GM12878 (cell line): ENCODE data around the gene RDH5. TPM values are rescaled to one million over a fixed set of nuclear protein-coding genes. Genes with fewer than 3 reads are reported as not detected.

Experiments used
- ATAC-seq: fragments of 200-7000 bp; cut with Tn5 transposase; 3 replicates; pipeline ENCODE4 v1.9.1; 2020; ENCODE audit warnings: mild to moderate bottlenecking, moderate library complexity
- BruUV-seq: library from RNA; stranded (reverse); fragments of 400-500 nt; replicated peaks from 2 replicates; lab custom pipeline; 2021; lab: Mats Ljungman, UMichigan
- CTCF ChIA-PET: fragments of 300-600 bp; sonication (Branson Sonifier 250); formaldehyde crosslinking; extraction: SDS; loops from one replicate; lab custom pipeline; 2021; ENCODE audit warnings: inconsistent platforms; lab: Yijun Ruan, JAX
- POLR2A ChIA-PET: fragments of 350-600 bp; formaldehyde crosslinking; extraction: SDS; loops from one replicate; lab custom pipeline; 2021; ENCODE audit warnings: inconsistent platforms; lab: Charles Lee
- RAD21 ChIA-PET: fragments of 300-600 bp; sonication (Branson Sonifier 250); formaldehyde crosslinking; loops from one replicate; lab custom pipeline; 2023; ENCODE audit warnings: antibody characterized with exemption; ENCODE audit not compliant: unreplicated experiment; lab: Charles Lee
- SMC1A ChIA-PET: fragments of 300-600 bp; sonication (Branson Sonifier 250); formaldehyde crosslinking; loops from one replicate; lab custom pipeline; 2023; ENCODE audit not compliant: unreplicated experiment, uncharacterized antibody; lab: Charles Lee
- DNase-seq: peaks from one replicate; pipeline ENCODE4 v3.0.0-alpha.2; 2011; ENCODE audit warnings: low read depth, low spot score
- FAIRE-seq: peaks from 3 replicates; lab custom pipeline; 2011; peaks lifted over from hg19 to GRCh38; lab: Jason Lieb, UNC
- H2AFZ ChIP-seq: 2 replicates; pipeline ENCODE4 v1.6.0; 2011; ENCODE audit warnings: low read depth, low read length, control low read depth; ENCODE audit not compliant: control insufficient read depth
- H3K27ac ChIP-seq: 2 replicates; pipeline ENCODE4 v1.5.1; 2011; ENCODE audit warnings: control low read depth; ENCODE audit not compliant: control insufficient read depth, insufficient read depth
- H3K27me3 ChIP-seq, 2 experiments: replicated peaks in 1 of 2; 2 replicates each; pipeline versions ENCODE4 v1.6.0 to v1.6.1; 2011; ENCODE audit warnings: low read length in 1 of 2; ENCODE audit not compliant: control insufficient read depth in 2 of 2, insufficient read depth in 2 of 2
- H3K36me3 ChIP-seq, 2 experiments: 2 replicates each; pipeline ENCODE4 v1.5.1; 2011; ENCODE audit warnings: low read length in 1 of 2; ENCODE audit not compliant: control insufficient read depth in 2 of 2, insufficient read depth in 2 of 2
- H3K4me1 ChIP-seq: 2 replicates; pipeline ENCODE4 v1.6.1; 2011; ENCODE audit warnings: mild to moderate bottlenecking, low read length, moderate library complexity, mixed read lengths; ENCODE audit not compliant: control insufficient read depth, insufficient read depth
- H3K4me2 ChIP-seq: 2 replicates; pipeline ENCODE4 v1.6.0; 2011; ENCODE audit warnings: control low read depth; ENCODE audit not compliant: control insufficient read depth, insufficient read depth
- H3K4me3 ChIP-seq: fragments of 200-600 bp; sonication (generic); 2 replicates; pipeline ENCODE4 v1.5.1; 2016
- H3K79me2 ChIP-seq: 2 replicates; pipeline ENCODE4 v1.6.0; 2011; ENCODE audit warnings: low read length; ENCODE audit not compliant: control insufficient read depth, insufficient read depth
- H3K9ac ChIP-seq: 2 replicates; pipeline ENCODE4 v1.8.0; 2011; ENCODE audit warnings: low read length, control low read depth, mixed read lengths; ENCODE audit not compliant: control insufficient read depth, insufficient read depth
- H3K9me3 ChIP-seq: replicated peaks from 3 replicates; pipeline ENCODE4 v1.5.1; 2011; ENCODE audit warnings: mild to moderate bottlenecking, low read length; ENCODE audit not compliant: control insufficient read depth, insufficient read depth
- H4K20me1 ChIP-seq: 2 replicates; pipeline ENCODE4 v1.6.0; 2011; ENCODE audit not compliant: control insufficient read depth, insufficient read depth
- BACH1 ChIP-seq: fragments of 450-650 bp; IDR thresholded peaks from 2 replicates; pipeline ENCODE4 v1.6.1; 2017; ENCODE audit warnings: mild to moderate bottlenecking, borderline replicate concordance
- CEBPB ChIP-seq, 2 experiments: fragments of 150-350 bp in 1 of 2; IDR thresholded peaks; 2 replicates each; pipeline ENCODE4 v1.6.1; 2012 to 2014; ENCODE audit warnings: low read depth in 2 of 2, low read length in 2 of 2, borderline replicate concordance in 1 of 2, inconsistent platforms in 1 of 2
- CHD1 ChIP-seq: IDR thresholded peaks from 2 replicates; pipeline ENCODE4 v1.6.1; 2012; ENCODE audit warnings: low read depth, low read length, improper control_type of control experiment
- CREB1 ChIP-seq: IDR thresholded peaks from 2 replicates; pipeline ENCODE4 v1.6.1; 2012; ENCODE audit warnings: low read depth, mild to moderate bottlenecking, inconsistent platforms
- EP300 ChIP-seq, 2 experiments: fragments of 150-350 bp in 1 of 2; IDR thresholded peaks; 2 replicates each; pipeline ENCODE4 v1.6.1; 2011 to 2012; ENCODE audit warnings: low read depth in 2 of 2, low read length in 2 of 2, borderline replicate concordance in 1 of 2, improper control_type of control experiment in 1 of 2, inconsistent platforms in 1 of 2; ENCODE audit not compliant: control insufficient read depth in 1 of 2
- EZH2 ChIP-seq: IDR thresholded peaks from 2 replicates; pipeline ENCODE4 v1.6.1; 2012; ENCODE audit warnings: low read depth, mild to moderate bottlenecking, control low read depth, inconsistent platforms, low read length, borderline replicate concordance; ENCODE audit not compliant: control insufficient read depth
- FOXK2 ChIP-seq: fragments of 450-650 bp; IDR thresholded peaks from 2 replicates; pipeline ENCODE4 v1.6.1; 2017; ENCODE audit warnings: mild to moderate bottlenecking, moderate library complexity
- IRF4 ChIP-seq: IDR thresholded peaks from 2 replicates; pipeline ENCODE4 v1.6.1; 2011; ENCODE audit warnings: low read depth, low read length
- JUNB ChIP-seq: IDR thresholded peaks from 2 replicates; pipeline ENCODE4 v1.6.1; 2016; ENCODE audit warnings: antibody characterized with exemption, mild to moderate bottlenecking
- MTA2 ChIP-seq: fragments of 450-650 bp; IDR thresholded peaks from 2 replicates; pipeline ENCODE4 v1.6.1; 2016; ENCODE audit warnings: low read depth, mild to moderate bottlenecking, moderate library complexity
- MXI1 ChIP-seq: fragments of 150-350 bp; IDR thresholded peaks from 2 replicates; pipeline ENCODE4 v1.6.1; 2011; ENCODE audit warnings: low read depth, mild to moderate bottlenecking, inconsistent platforms, low read length, improper control_type of control experiment
- POLR2AphosphoS5 ChIP-seq: IDR thresholded peaks from 2 replicates; pipeline ENCODE4 v1.6.1; 2011; ENCODE audit warnings: mild to moderate bottlenecking, low read length, inconsistent platforms
- SMARCA5 ChIP-seq: fragments of 450-650 bp; IDR thresholded peaks from 2 replicates; pipeline ENCODE4 v1.6.1; 2017; ENCODE audit warnings: mild to moderate bottlenecking
- SMC3 ChIP-seq: IDR thresholded peaks from 2 replicates; pipeline ENCODE4 v1.6.1; 2011; ENCODE audit warnings: low read length, improper control_type of control experiment, borderline replicate concordance
- SRF ChIP-seq, 2 experiments: IDR thresholded peaks; 2 replicates each; pipeline ENCODE4 v1.6.1; 2011; ENCODE audit warnings: low read depth in 2 of 2, low read length in 2 of 2, mild to moderate bottlenecking in 1 of 2, moderate library complexity in 1 of 2
- TCF7 ChIP-seq: IDR thresholded peaks from 2 replicates; pipeline ENCODE4 v1.6.1; 2014; ENCODE audit warnings: antibody characterized with exemption, borderline replicate concordance
- WRNIP1 ChIP-seq: IDR thresholded peaks from 2 replicates; pipeline ENCODE4 v1.6.1; 2011; ENCODE audit warnings: low read depth, low read length, improper control_type of control experiment, borderline replicate concordance
- YBX1 ChIP-seq: fragments of 450-650 bp; IDR thresholded peaks from 2 replicates; pipeline ENCODE4 v1.6.1; 2016; ENCODE audit warnings: antibody characterized with exemption
- WGBS: methylation state at CpG from one replicate; pipeline ENCODE4 v1.1.6; 2016; ENCODE audit warnings: low lambda C conversion rate; ENCODE audit not compliant: insufficient replicate concordance, insufficient coverage; ENCODE audit errors: missing lambda C conversion rate; 5-methylcytosine and 5-hydroxymethylcytosine counted together
- in situ Hi-C: fragments of 300-500 bp; cut with MboI; formaldehyde crosslinking; loops from 9 replicates; pipeline ENCODE4 v1.14.3; 2018; ENCODE audit warnings: mixed read lengths
- intact Hi-C: fragments of 100-400 bp; cut with micrococcal nuclease; formaldehyde crosslinking; loops from one replicate; pipeline ENCODE4 v1.14.2; 2022; ENCODE audit not compliant: unreplicated experiment
- polyA plus RNA-seq, 11 experiments: library from polyadenylated mRNA; depleted of rRNA in 4 of 11; unstranded in 6 of 11; stranded (reverse) in 5 of 11; fragments of >200 nt; fragmentation: Nextera tagmentation in 4 of 11; fragmentation: Illumina TruSeq in 1 of 11; extraction: Ambion mirVana in 4 of 11; extraction: Trizol in 1 of 11; gene quantifications; 1 replicate in 1 of 11; 2 replicates in 10 of 11; pipeline versions ENCODE4 v1.2.1 to v1.2.3, GENCODE V29; 2011 to 2016; ENCODE audit warnings: inconsistent platforms in 2 of 11, missing spikeins in 2 of 11, low read depth in 1 of 11
- total RNA-seq, 4 experiments: library from RNA; depleted of rRNA in 3 of 4; stranded (reverse); fragments of >200 nt in 3 of 4; fragmentation: Illumina TruSeq in 1 of 4; extraction: Trizol in 1 of 4; gene quantifications; 2 replicates each; pipeline versions ENCODE4 v1.2.1 to v1.2.3, GENCODE V29; 2013 to 2021
- TF ChIP-seq, protein P1 (sequence below): fragments of 450-650 bp; IDR thresholded peaks from 2 replicates; pipeline ENCODE4 v1.6.1; 2017; ENCODE audit warnings: mild to moderate bottlenecking, moderate library complexity
- TF ChIP-seq, protein P2 (sequence below): fragments of 450-650 bp; IDR thresholded peaks from 2 replicates; pipeline ENCODE4 v1.6.1; 2014; ENCODE audit warnings: mild to moderate bottlenecking

The RDH5 gene
- total and polyA plus RNA-seq, 10 of the 15 experiments (the other 5 are each of a cell fraction or from before 2014, with no cell fraction given) = 2.6 to 11.6 (median 7.3) TPM

GRCh38 chr12:55742719-55743405, 22.7 kb downstream of the RDH5 start, which contains the start of gene GDF11:
GDF11 (plus strand) TSS chr12:55743122; CDS start chr12:55743317, 195 bp downstream.
- RAD21 ChIA-PET = interaction anchor here (0.6 to 2.9 kb wide), 12 partner anchors 13 to 447 kb away, joined by 3 to 12 read pairs (median 4); partner anchors contain the start of genes CD63, DNAJC14, ORMDL2 and PA2G4
- no peak for TF ChIP-seq POLR2AphosphoS5
- no peak for TF ChIP-seq TCF7
- TF ChIP-seq FOXK2 = no peak
- no peak for TF ChIP-seq CHD1
- TF ChIP-seq JUNB = no peak
- TF ChIP-seq SMARCA5 = no peak
- no peak for TF ChIP-seq MXI1
- no peak for TF ChIP-seq EP300 (IDR thresholded peaks at IDR 0.05; ENCODE audit: borderline replicate concordance in 1 of 2, control insufficient read depth in 1 of 2, low read depth in 2 of 2, low read length in 2 of 2)
- TF ChIP-seq BACH1 = no peak
- TF ChIP-seq EZH2 = no peak
- TF ChIP-seq SMC3 = no peak
- TF ChIP-seq WRNIP1 = no peak
- 0 out of 2 replicates have a peak, but pooled peaks have one; percentile 57 for TF ChIP-seq CREB1
- no peak for TF ChIP-seq IRF4
- TF ChIP-seq, protein P1, sequence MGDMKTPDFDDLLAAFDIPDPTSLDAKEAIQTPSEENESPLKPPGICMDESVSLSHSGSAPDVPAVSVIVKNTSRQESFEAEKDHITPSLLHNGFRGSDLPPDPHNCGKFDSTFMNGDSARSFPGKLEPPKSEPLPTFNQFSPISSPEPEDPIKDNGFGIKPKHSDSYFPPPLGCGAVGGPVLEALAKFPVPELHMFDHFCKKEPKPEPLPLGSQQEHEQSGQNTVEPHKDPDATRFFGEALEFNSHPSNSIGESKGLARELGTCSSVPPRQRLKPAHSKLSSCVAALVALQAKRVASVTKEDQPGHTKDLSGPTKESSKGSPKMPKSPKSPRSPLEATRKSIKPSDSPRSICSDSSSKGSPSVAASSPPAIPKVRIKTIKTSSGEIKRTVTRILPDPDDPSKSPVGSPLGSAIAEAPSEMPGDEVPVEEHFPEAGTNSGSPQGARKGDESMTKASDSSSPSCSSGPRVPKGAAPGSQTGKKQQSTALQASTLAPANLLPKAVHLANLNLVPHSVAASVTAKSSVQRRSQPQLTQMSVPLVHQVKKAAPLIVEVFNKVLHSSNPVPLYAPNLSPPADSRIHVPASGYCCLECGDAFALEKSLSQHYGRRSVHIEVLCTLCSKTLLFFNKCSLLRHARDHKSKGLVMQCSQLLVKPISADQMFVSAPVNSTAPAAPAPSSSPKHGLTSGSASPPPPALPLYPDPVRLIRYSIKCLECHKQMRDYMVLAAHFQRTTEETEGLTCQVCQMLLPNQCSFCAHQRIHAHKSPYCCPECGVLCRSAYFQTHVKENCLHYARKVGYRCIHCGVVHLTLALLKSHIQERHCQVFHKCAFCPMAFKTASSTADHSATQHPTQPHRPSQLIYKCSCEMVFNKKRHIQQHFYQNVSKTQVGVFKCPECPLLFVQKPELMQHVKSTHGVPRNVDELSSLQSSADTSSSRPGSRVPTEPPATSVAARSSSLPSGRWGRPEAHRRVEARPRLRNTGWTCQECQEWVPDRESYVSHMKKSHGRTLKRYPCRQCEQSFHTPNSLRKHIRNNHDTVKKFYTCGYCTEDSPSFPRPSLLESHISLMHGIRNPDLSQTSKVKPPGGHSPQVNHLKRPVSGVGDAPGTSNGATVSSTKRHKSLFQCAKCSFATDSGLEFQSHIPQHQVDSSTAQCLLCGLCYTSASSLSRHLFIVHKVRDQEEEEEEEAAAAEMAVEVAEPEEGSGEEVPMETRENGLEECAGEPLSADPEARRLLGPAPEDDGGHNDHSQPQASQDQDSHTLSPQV = no peak
- TF ChIP-seq MTA2 = peak; percentile 46; the same call in 1 of the 2 replicates
- TF ChIP-seq, protein P2, sequence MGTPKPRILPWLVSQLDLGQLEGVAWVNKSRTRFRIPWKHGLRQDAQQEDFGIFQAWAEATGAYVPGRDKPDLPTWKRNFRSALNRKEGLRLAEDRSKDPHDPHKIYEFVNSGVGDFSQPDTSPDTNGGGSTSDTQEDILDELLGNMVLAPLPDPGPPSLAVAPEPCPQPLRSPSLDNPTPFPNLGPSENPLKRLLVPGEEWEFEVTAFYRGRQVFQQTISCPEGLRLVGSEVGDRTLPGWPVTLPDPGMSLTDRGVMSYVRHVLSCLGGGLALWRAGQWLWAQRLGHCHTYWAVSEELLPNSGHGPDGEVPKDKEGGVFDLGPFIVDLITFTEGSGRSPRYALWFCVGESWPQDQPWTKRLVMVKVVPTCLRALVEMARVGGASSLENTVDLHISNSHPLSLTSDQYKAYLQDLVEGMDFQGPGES = no peak
- no peak for TF ChIP-seq YBX1
- TF ChIP-seq CEBPB (IDR thresholded peaks at IDR 0.05; ENCODE audit: borderline replicate concordance in 1 of 2, low read depth in 2 of 2, low read length in 2 of 2) = no peak
- TF ChIP-seq SRF (IDR thresholded peaks at IDR 0.05; ENCODE audit: low read depth in 2 of 2, low read length in 2 of 2) = no peak

More at GRCh38 chr12:55742719-55743405, 22.7 kb downstream of the RDH5 start, which contains the start of gene GDF11:
- no peaks in the 10 kb centered on the region for H3K36me3 ChIP-seq
- SMC1A ChIA-PET = interaction anchor here (0.9 to 2.9 kb wide), 5 partner anchors 11 to 185 kb away, joined by 3 to 21 read pairs (median 4); partner anchors contain the start of genes ORMDL2, PYM1 and SARNP
- ATAC-seq (peak; percentile 32), DNase-seq (no peak), FAIRE-seq (no peak)
- no TSS peak for BruUV-seq
- peak within 1 kb of the TSS; percentile 78 for H3K4me2 ChIP-seq
- H3K9ac ChIP-seq = peak within 1 kb of the TSS; percentile 49; the same call in 1 of the 2 replicates
- H3K27me3 ChIP-seq = no peaks in the 10 kb centered on the region
- no peaks in the 10 kb centered on the region for H3K9me3 ChIP-seq
- in situ Hi-C loops (no loop called here), intact Hi-C loops (no loop called here)
- peak within 1 kb of the TSS; percentile 82 for H3K4me3 ChIP-seq
- no peaks in the 10 kb centered on the region for H4K20me1 ChIP-seq
- peak within 1 kb of the TSS; percentile 7; the same call in 1 of the 2 replicates for H3K27ac ChIP-seq
- H2AFZ ChIP-seq = peak within 1 kb of the TSS; percentile 73
- CTCF ChIA-PET = interaction anchor here (0.6 to 6.5 kb wide), 17 partner anchors 9 to 298 kb away, joined by 3 to 80 read pairs (median 4); partner anchors contain the start of genes DNAJC14, ORMDL2, PYM1 and SARNP
- H3K4me1 ChIP-seq = peaks cover 8% of the 10 kb centered on the region
- 3% methylated on average over 16 of the region's 53 CpGs for WGBS
- peaks cover 2% of the 10 kb centered on the region for H3K79me2 ChIP-seq
- POLR2A ChIA-PET = interaction anchor here (0.6 to 5.7 kb wide), 9 partner anchors 12 to 375 kb away, joined by 3 to 38 read pairs (median 4); partner anchors contain the start of genes DNAJC14, ORMDL2, RAB5B and SARNP
